Tibial artery (tissue), 4 donors: ENCODE data around the gene FXR1.
"Not testable (repeated sequence)": the region's sequence is repeated elsewhere in the genome, so short reads cannot be mapped to it uniquely, and the experiment has no call there.

Experiments
- DNase-seq, 2 donors: peaks; one replicate each; pipeline ENCODE4 v3.0.0-alpha.2; 2019
- H3K27ac ChIP-seq, 2 donors: fragments of 200-600 bp; sonication (generic) in 1 of 2; 1 replicate in 1 of 2; 2 replicates in 1 of 2; pipeline ENCODE4 v1.5.1; 2018 to 2019; ENCODE audit warnings: mild to moderate bottlenecking in 1 of 2
- H3K27me3 ChIP-seq, 2 donors: fragments of 200-600 bp; sonication (generic) in 1 of 2; one replicate each; pipeline versions ENCODE4 v1.5.1 to v1.6.0; 2016 to 2019
- H3K36me3 ChIP-seq, 3 donors: fragments of 200-600 bp; sonication (generic) in 2 of 3; one replicate each; pipeline ENCODE4 v1.5.1; 2016 to 2019; ENCODE audit warnings: mild to moderate bottlenecking in 2 of 3
- H3K4me1 ChIP-seq, 4 donors: fragments of 200-600 bp; sonication (generic) in 2 of 4; 1 replicate in 3 of 4; 2 replicates in 1 of 4; pipeline ENCODE4 v1.5.1; 2016 to 2019
- H3K4me3 ChIP-seq, 2 donors: fragments of 200-600 bp; sonication (generic) in 1 of 2; 1 replicate in 1 of 2; 2 replicates in 1 of 2; pipeline ENCODE4 v1.5.1; 2018 to 2019; ENCODE audit warnings: mild to moderate bottlenecking in 2 of 2
- H3K9me3 ChIP-seq, 3 donors: fragments of 200-600 bp; sonication (generic) in 1 of 3; one replicate each; pipeline ENCODE4 v1.5.1; 2016 to 2019
- CTCF ChIP-seq, 2 experiments: fragments of 200-600 bp in 1 of 2; fragments of 450-650 bp in 1 of 2; IDR thresholded peaks; one replicate each; pipeline ENCODE4 v1.5.1; 2017 to 2019; ENCODE audit warnings: antibody characterized with exemption in 2 of 2, mild to moderate bottlenecking in 1 of 2, moderate library complexity in 1 of 2
- intact Hi-C: fragments of 100-400 bp; cut with DNase I; formaldehyde crosslinking; loops from one replicate; pipeline ENCODE4 v1.15.0; 2023; ENCODE audit warnings: low total_unique reads

Gene FXR1

GRCh38 chr3:180980611-180981010 lies 68.1 kb downstream of the FXR1 start:
- no peak overlapping the region for H3K27ac ChIP-seq
- no peak overlapping the region for H3K4me3 ChIP-seq
- intact Hi-C loops = no loop called here
- peaks cover 0 to 8% (median 0%) of the 10 kb centered on the region in 4 donors for H3K4me1 ChIP-seq
- H3K27me3 ChIP-seq = no peaks in the 10 kb centered on the region
- H3K9me3 ChIP-seq = no peaks in the 10 kb centered on the region
- no peak for TF ChIP-seq CTCF (IDR thresholded peaks at IDR 0.05)
- no peak for DNase-seq
- H3K36me3 ChIP-seq = peaks cover 19 to 55% (median 21%) of the 10 kb centered on the region in 3 donors

GRCh38 chr3:180981912-180982311 lies 69.4 kb downstream of the FXR1 start:
- Histone ChIP-seq H3K27me3 (no peaks in the 10 kb centered on the region), H3K36me3 (peaks cover 23 to 53% (median 23%) of the 10 kb centered on the region in 3 donors), H3K9me3 (no peaks in the 10 kb centered on the region), H3K4me1 (peaks cover 0 to 8% (median 0%) of the 10 kb centered on the region in 4 donors), H3K27ac (no peak overlapping the region), H3K4me3 (no peak overlapping the region)
- DNase-seq = no peak
- TF ChIP-seq CTCF (IDR thresholded peaks at IDR 0.05) = no peak
- intact Hi-C loops = no loop called here

- TF ChIP-seq CTCF (IDR thresholded peaks at IDR 0.05) = no peak
- intact Hi-C loops = no loop called here
- Histone ChIP-seq H3K4me3 (no peak overlapping the region), H3K27me3 (no peaks in the 10 kb centered on the region), H3K27ac (no peak overlapping the region), H3K9me3 (no peaks in the 10 kb centered on the region), H3K36me3 (peaks cover 23 to 53% (median 23%) of the 10 kb centered on the region in 3 donors), H3K4me1 (peaks cover 0 to 19% (median 7%) of the 10 kb centered on the region in 4 donors)
- no peak for DNase-seq
Measured at GRCh38 chr3:180983136-180983535, 70.7 kb downstream of the FXR1 start.

GRCh38 chr3:180986366-180986765 lies 73.9 kb downstream of the FXR1 start:
- DNase-seq, H3K4me3 ChIP-seq, H3K27me3 ChIP-seq, H3K9me3 ChIP-seq, H3K27ac ChIP-seq: not testable (repeated sequence)
- H3K36me3 ChIP-seq = peaks cover 13 to 27% (median 23%) of the 10 kb centered on the region in 3 donors
- peaks cover 0 to 29% (median 14%) of the 10 kb centered on the region in 4 donors for H3K4me1 ChIP-seq
- intact Hi-C loops = loop anchor here (5.0 kb wide), 1 partner anchor 74 kb away; the partner anchor contains the start of gene FXR1

- H3K4me1 ChIP-seq = peaks cover 0 to 27% (median 14%) of the 10 kb centered on the region in 4 donors
- no peak for TF ChIP-seq CTCF (IDR thresholded peaks at IDR 0.05)
- intact Hi-C loops = loop anchor here (5.0 kb wide), 1 partner anchor 75 kb away; the partner anchor contains the start of gene FXR1
- no peak overlapping the region for H3K27ac ChIP-seq
- H3K4me3 ChIP-seq = no peak overlapping the region
- no peaks in the 10 kb centered on the region for H3K27me3 ChIP-seq
- no peaks in the 10 kb centered on the region for H3K9me3 ChIP-seq
- no peak for DNase-seq
- peaks cover 13 to 27% (median 23%) of the 10 kb centered on the region in 3 donors for H3K36me3 ChIP-seq
Measured at GRCh38 chr3:180987344-180987743, 74.9 kb downstream of the FXR1 start.

GRCh38 chr3:180989291-180990163 lies 77.1 kb downstream of the FXR1 start, which contains the start of gene DNAJC19:
Gene DNAJC19 (minus strand): TSS chr3:180989736. CDS start chr3:180989602, 134 bp downstream.
- intact Hi-C loops = loop anchor here (5.0 kb wide), 1 partner anchor 77 kb away; the partner anchor contains the start of gene FXR1
- TF ChIP-seq CTCF (IDR thresholded peaks at IDR 0.05) = no peak

More at GRCh38 chr3:180989291-180990163, 77.1 kb downstream of the FXR1 start, which contains the start of gene DNAJC19:
- no peaks in the 10 kb centered on the region for H3K9me3 ChIP-seq
- H3K27ac ChIP-seq = peak within 1 kb of the TSS; percentile 73 to 95
- peaks cover 0 to 27% (median 14%) of the 10 kb centered on the region in 4 donors for H3K4me1 ChIP-seq
- DNase-seq = peak; percentile 94 to 97
- peak within 1 kb of the TSS; percentile 60 to 91 for H3K4me3 ChIP-seq
- H3K27me3 ChIP-seq = no peaks in the 10 kb centered on the region
- peaks cover 7 to 20% (median 16%) of the 10 kb centered on the region in 3 donors for H3K36me3 ChIP-seq
